ENCODE measurements around the gene NELL1.

The NELL1 gene

GRCh38 chr11:21088930-21089329, 419.5 kb downstream of the NELL1 start:
- Mint-ChIP-seq H3K4me3 (no peak overlapping the region), H3K4me1 (no peaks in the 10 kb centered on the region), H3K36me3 (ENCODE audit: low read depth) (no peaks in the 10 kb centered on the region), H3K27me3 (ENCODE audit: low read depth, poor library complexity) (no peaks in the 10 kb centered on the region), H3K9me3 (no peaks in the 10 kb centered on the region), H3K27ac (no peak overlapping the region)
- no peak for DNase-seq
- TF ChIP-seq CTCF (IDR thresholded peaks at IDR 0.05), result no peak

- no peak overlapping the region for H3K27ac Mint-ChIP-seq
- no peak overlapping the region for H3K4me3 Mint-ChIP-seq
- DNase-seq, result no peak
- H3K9me3 Mint-ChIP-seq, result peaks cover 9% of the 10 kb centered on the region
- H3K4me1 Mint-ChIP-seq, result peaks cover 6% of the 10 kb centered on the region
- TF ChIP-seq CTCF (IDR thresholded peaks at IDR 0.05), result no peak
- no peaks in the 10 kb centered on the region for H3K27me3 Mint-ChIP-seq (ENCODE audit: low read depth, poor library complexity)
- no peaks in the 10 kb centered on the region for H3K36me3 Mint-ChIP-seq (ENCODE audit: low read depth)
Observed at GRCh38 chr11:21104641-21105040, 435.3 kb downstream of the NELL1 start.

- Mint-ChIP-seq H3K27ac (no peak overlapping the region), H3K9me3 (peaks cover 9% of the 10 kb centered on the region), H3K4me1 (peaks cover 6% of the 10 kb centered on the region), H3K4me3 (no peak overlapping the region), H3K36me3 (ENCODE audit: low read depth) (no peaks in the 10 kb centered on the region), H3K27me3 (ENCODE audit: low read depth, poor library complexity) (no peaks in the 10 kb centered on the region)
- no peak for DNase-seq
- TF ChIP-seq CTCF (IDR thresholded peaks at IDR 0.05), result no peak
Observed at GRCh38 chr11:21105196-21105917, 436.0 kb downstream of the NELL1 start.

- no peaks in the 10 kb centered on the region for H3K36me3 Mint-ChIP-seq (ENCODE audit: low read depth)
- no peak overlapping the region for H3K27ac Mint-ChIP-seq
- H3K27me3 Mint-ChIP-seq (ENCODE audit: low read depth, poor library complexity), result no peaks in the 10 kb centered on the region
Observed at GRCh38 chr11:21109341-21109740, 440.0 kb downstream of the NELL1 start.

GRCh38 chr11:21110415-21110814, 441.0 kb downstream of the NELL1 start:
- peaks cover 12% of the 10 kb centered on the region for H3K4me1 Mint-ChIP-seq
- H3K4me3 Mint-ChIP-seq, result no peak overlapping the region
- no peak overlapping the region for H3K27ac Mint-ChIP-seq

More at GRCh38 chr11:21109341-21109740, 440.0 kb downstream of the NELL1 start:
- no peak overlapping the region for H3K4me3 Mint-ChIP-seq
- peaks cover 6% of the 10 kb centered on the region for H3K9me3 Mint-ChIP-seq
- H3K4me1 Mint-ChIP-seq, result peaks cover 12% of the 10 kb centered on the region
- DNase-seq, result no peak
- no peak for TF ChIP-seq CTCF (IDR thresholded peaks at IDR 0.05)

More at GRCh38 chr11:21110415-21110814, 441.0 kb downstream of the NELL1 start:
- H3K27me3 Mint-ChIP-seq (ENCODE audit: low read depth, poor library complexity), result peaks cover 4% of the 10 kb centered on the region
- no peaks in the 10 kb centered on the region for H3K9me3 Mint-ChIP-seq
- no peaks in the 10 kb centered on the region for H3K36me3 Mint-ChIP-seq (ENCODE audit: low read depth)
- DNase-seq, result no peak
- TF ChIP-seq CTCF (IDR thresholded peaks at IDR 0.05), result no peak
